H1 (cell line): ENCODE data around the gene RALGAPB. TPM values are rescaled to one million over a fixed set of nuclear protein-coding genes. Genes with fewer than 3 reads are reported as not detected.

Source experiments
- CTCF ChIA-PET: fragments of 300-600 bp; sonication (Branson Sonifier 250); formaldehyde crosslinking; loops from one replicate; lab custom pipeline; 2021; ENCODE audit not compliant: partially characterized antibody; lab: Charles Lee
- POLR2A ChIA-PET: fragments of 300-600 bp; sonication (Branson Sonifier 250); formaldehyde crosslinking; loops from one replicate; lab custom pipeline; 2021; ENCODE audit warnings: inconsistent platforms; ENCODE audit not compliant: partially characterized antibody; lab: Charles Lee
- DNase-seq, 2 experiments: peaks; one replicate each; pipeline versions ENCODE4 v3.0.0 to v3.0.0-alpha.2; 2010 to 2022; ENCODE audit warnings: low spot score in 2 of 2, low read depth in 1 of 2, mixed read lengths in 1 of 2
- FAIRE-seq: peaks from 2 replicates; lab custom pipeline; 2011; peaks lifted over from hg19 to GRCh38; lab: Jason Lieb, UNC
- H2AFZ ChIP-seq: 2 replicates; pipeline ENCODE4 v1.8.1; 2012; ENCODE audit warnings: low read length, inconsistent platforms
- H2AK5ac ChIP-seq: 2 replicates; pipeline ENCODE4 v1.6.1; 2013; ENCODE audit warnings: low read depth, low read length
- H2BK120ac ChIP-seq: replicated peaks from 2 replicates; pipeline ENCODE3; 2013; ENCODE audit warnings: low read depth, low read length, inconsistent platforms
- H2BK12ac ChIP-seq: 2 replicates; pipeline ENCODE4 v1.6.1; 2013; ENCODE audit warnings: low read depth, low read length
- H2BK15ac ChIP-seq: 2 replicates; pipeline ENCODE4 v1.6.1; 2013; ENCODE audit warnings: low read length
- H2BK20ac ChIP-seq: 2 replicates; pipeline ENCODE4 v1.6.1; 2013; ENCODE audit warnings: low read length
- H2BK5ac ChIP-seq: 2 replicates; pipeline ENCODE4 v1.6.1; 2013; ENCODE audit warnings: low read depth, low read length
- H3K14ac ChIP-seq: 2 replicates; pipeline ENCODE4 v1.6.1; 2013; ENCODE audit warnings: inconsistent platforms; ENCODE audit not compliant: insufficient read length
- H3K18ac ChIP-seq: 2 replicates; pipeline ENCODE4 v1.6.1; 2013; ENCODE audit warnings: low read length; ENCODE audit errors: extremely low read depth
- H3K23ac ChIP-seq: 2 replicates; pipeline ENCODE4 v1.6.1; 2013; ENCODE audit warnings: inconsistent platforms; ENCODE audit not compliant: insufficient read length
- H3K23me2 ChIP-seq: 2 replicates; pipeline ENCODE4 v1.6.1; 2013; ENCODE audit warnings: low read depth, low read length
- H3K27ac ChIP-seq: 2 replicates; pipeline ENCODE4 v1.6.1; 2011; ENCODE audit warnings: low read depth, low read length, inconsistent platforms
- H3K27me3 ChIP-seq, 4 experiments: replicated peaks in 1 of 4; 1 replicate in 1 of 4; 2 replicates in 3 of 4; pipeline versions ENCODE4 v1.6.1 to v1.8.1; 2011 to 2013; ENCODE audit warnings: low read length in 3 of 4, mild to moderate bottlenecking in 3 of 4, inconsistent platforms in 2 of 4, mixed read lengths in 2 of 4, moderate library complexity in 1 of 4; ENCODE audit not compliant: control insufficient read depth in 3 of 4, insufficient read depth in 3 of 4; ENCODE audit errors: extremely low read depth in 1 of 4
- H3K36me3 ChIP-seq, 4 experiments: 2 replicates each; pipeline versions ENCODE4 v1.6.1 to v1.8.1; 2011 to 2013; ENCODE audit warnings: mild to moderate bottlenecking in 4 of 4, low read length in 3 of 4, moderate library complexity in 2 of 4, control low read depth in 1 of 4, inconsistent platforms in 1 of 4; ENCODE audit not compliant: insufficient read depth in 4 of 4, control insufficient read depth in 2 of 4
- H3K4ac ChIP-seq: replicated peaks from 2 replicates; pipeline ENCODE3; 2013; ENCODE audit warnings: low read length, low read depth, mixed read lengths, inconsistent platforms; ENCODE audit not compliant: insufficient read length
- H3K4me1 ChIP-seq, 4 experiments: replicated peaks in 1 of 4; 1 replicate in 1 of 4; 2 replicates in 3 of 4; pipeline versions ENCODE4 v1.6.1 to v1.8.1; 2011 to 2013; ENCODE audit warnings: low read length in 3 of 4, inconsistent platforms in 2 of 4, mixed read lengths in 1 of 4; ENCODE audit not compliant: insufficient read depth in 4 of 4, control insufficient read depth in 3 of 4
- H3K4me2 ChIP-seq, 2 experiments: 2 replicates each; pipeline versions ENCODE4 v1.6.1 to v1.8.1; 2011 to 2013; ENCODE audit warnings: low read depth in 2 of 2, low read length in 2 of 2, control low read depth in 1 of 2, inconsistent platforms in 1 of 2, mild to moderate bottlenecking in 1 of 2; ENCODE audit not compliant: insufficient read depth in 1 of 2
- H3K4me3 ChIP-seq, 4 experiments: fragments of 200-600, 300-600 bp in 1 of 4; sonication (generic), shearing (Covaris generic), sonication (Bioruptor Twin) in 1 of 4; 2 replicates each; pipeline versions ENCODE4 v1.5.1 to v1.8.1; 2011 to 2016; ENCODE audit warnings: low read length in 4 of 4, low read depth in 3 of 4, control low read depth in 2 of 4, inconsistent platforms in 2 of 4, mild to moderate bottlenecking in 2 of 4, mixed read lengths in 1 of 4, moderate library complexity in 1 of 4; ENCODE audit not compliant: insufficient read depth in 2 of 4; ENCODE audit errors: extremely low read depth in 1 of 4
- H3K56ac ChIP-seq: replicated peaks from 2 replicates; pipeline ENCODE3; 2013; ENCODE audit warnings: low read depth, mild to moderate bottlenecking, mixed read lengths, low read length, inconsistent platforms; ENCODE audit not compliant: insufficient read length
- H3K79me1 ChIP-seq: 2 replicates; pipeline ENCODE4 v1.6.1; 2013; ENCODE audit warnings: low read depth, low read length, control low read depth
- H3K79me2 ChIP-seq, 2 experiments: 2 replicates each; pipeline versions ENCODE4 v1.6.1 to v1.8.1; 2012 to 2013; ENCODE audit warnings: low read length in 2 of 2, mild to moderate bottlenecking in 2 of 2, inconsistent platforms in 1 of 2; ENCODE audit not compliant: insufficient read depth in 2 of 2, control insufficient read depth in 1 of 2
- H3K9ac ChIP-seq, 4 experiments: replicated peaks in 1 of 4; 1 replicate in 1 of 4; 2 replicates in 3 of 4; pipeline versions ENCODE4 v1.6.1 to v1.8.1; 2011 to 2013; ENCODE audit warnings: low read depth in 3 of 4, low read length in 3 of 4, control low read depth in 2 of 4, mild to moderate bottlenecking in 2 of 4, moderate library complexity in 2 of 4, inconsistent platforms in 1 of 4; ENCODE audit errors: extremely low read depth in 1 of 4
- H3K9me3 ChIP-seq, 2 experiments: 2 replicates each; pipeline versions ENCODE4 v1.6.1 to v1.8.1; 2012 to 2013; ENCODE audit warnings: mild to moderate bottlenecking in 2 of 2, moderate library complexity in 2 of 2, control low read depth in 1 of 2, inconsistent platforms in 1 of 2, low read depth in 1 of 2, low read length in 1 of 2, mixed read lengths in 1 of 2; ENCODE audit not compliant: insufficient read depth in 2 of 2
- H4K20me1 ChIP-seq, 2 experiments: replicated peaks in 1 of 2; 2 replicates each; pipeline versions ENCODE3 to v1.8.1; 2011 to 2013; ENCODE audit warnings: inconsistent platforms in 2 of 2, low read length in 2 of 2, mild to moderate bottlenecking in 1 of 2; ENCODE audit not compliant: insufficient read depth in 2 of 2, control insufficient read depth in 1 of 2
- H4K5ac ChIP-seq: 2 replicates; pipeline ENCODE4 v1.6.1; 2013; ENCODE audit warnings: low read length, low read depth, mixed read lengths, inconsistent platforms; ENCODE audit not compliant: insufficient read length
- H4K8ac ChIP-seq: 2 replicates; pipeline ENCODE4 v1.8.0; 2013; ENCODE audit warnings: mild to moderate bottlenecking, moderate library complexity, low read length, inconsistent platforms; ENCODE audit not compliant: insufficient read depth; ENCODE audit errors: extremely low read depth
- H4K91ac ChIP-seq: replicated peaks from 2 replicates; pipeline ENCODE3; 2013; ENCODE audit warnings: low read length, mixed read lengths, inconsistent platforms; ENCODE audit not compliant: insufficient read length
- CBX8 ChIP-seq: fragments of 300-800, 300-1000 bp; sonication (generic); IDR thresholded peaks from 2 replicates; pipeline ENCODE4 v1.7.1; 2016; ENCODE audit warnings: low read depth, low read length, borderline replicate concordance
- CTBP2 ChIP-seq: IDR thresholded peaks from 2 replicates; pipeline ENCODE4 v1.7.0; 2011; ENCODE audit warnings: borderline replicate concordance, mild to moderate bottlenecking, moderate library complexity, mixed read lengths, low read length; ENCODE audit not compliant: insufficient read depth, insufficient read length
- EZH2 ChIP-seq: fragments of 200-600 bp; sonication (generic); IDR thresholded peaks from 2 replicates; pipeline ENCODE4 v1.7.1; 2012; ENCODE audit warnings: low read depth, mild to moderate bottlenecking, moderate library complexity, low read length, inconsistent platforms; ENCODE audit not compliant: severe bottlenecking
- GTF2F1 ChIP-seq: IDR thresholded peaks from 2 replicates; pipeline ENCODE4 v1.6.1; 2012; ENCODE audit warnings: low read depth, low read length, improper control_type of control experiment, borderline replicate concordance
- HDAC2 ChIP-seq, 2 experiments: fragments of 300-600 bp in 1 of 2; sonication (generic) in 1 of 2; IDR thresholded peaks; 2 replicates each; pipeline ENCODE4 v1.6.1; 2011 to 2012; ENCODE audit warnings: low read depth in 2 of 2, low read length in 2 of 2, mild to moderate bottlenecking in 2 of 2, moderate library complexity in 2 of 2, borderline replicate concordance in 1 of 2, inconsistent platforms in 1 of 2
- JUN ChIP-seq: IDR thresholded peaks from 2 replicates; pipeline ENCODE4 v1.6.1; 2011; ENCODE audit warnings: low read depth, mild to moderate bottlenecking, improper control_type of control experiment, low read length
- KDM1A ChIP-seq: fragments of 200-600, 300-600 bp; sonication (generic); IDR thresholded peaks from 2 replicates; pipeline ENCODE4 v1.7.1; 2016; ENCODE audit warnings: mild to moderate bottlenecking, low read length, borderline replicate concordance
- NANOG ChIP-seq: IDR thresholded peaks from 2 replicates; pipeline ENCODE4 v1.6.1; 2011; ENCODE audit warnings: low read length, low read depth, mild to moderate bottlenecking, inconsistent platforms; ENCODE audit not compliant: insufficient read depth, poor library complexity, severe bottlenecking
- RFX5 ChIP-seq: IDR thresholded peaks from 2 replicates; pipeline ENCODE4 v1.6.1; 2011; ENCODE audit warnings: low read depth, low read length, improper control_type of control experiment, borderline replicate concordance
- RNF2 ChIP-seq: fragments of 200-900, 300-1000 bp; sonication (generic); IDR thresholded peaks from 2 replicates; pipeline ENCODE4 v1.7.1; 2016; ENCODE audit warnings: borderline replicate concordance, low read depth, mild to moderate bottlenecking, antibody characterized with exemption, low read length; ENCODE audit not compliant: poor library complexity, severe bottlenecking; ENCODE audit errors: missing control alignments
- SIN3A ChIP-seq, 2 experiments: IDR thresholded peaks in 1 of 2; conservative IDR thresholded peaks in 1 of 2; 2 replicates each; pipeline ENCODE4 v1.6.1; 2011 to 2012; ENCODE audit warnings: low read length in 2 of 2, improper control_type of control experiment in 1 of 2, low read depth in 1 of 2, mild to moderate bottlenecking in 1 of 2
- SIX5 ChIP-seq: IDR thresholded peaks from 2 replicates; pipeline ENCODE4 v1.6.1; 2011; ENCODE audit warnings: mild to moderate bottlenecking, low read depth, low read length
- TEAD4 ChIP-seq: IDR thresholded peaks from 2 replicates; pipeline ENCODE4 v1.6.1; 2012; ENCODE audit warnings: low read depth, low read length, inconsistent platforms, mixed read lengths
- WGBS, 2 experiments: shearing (Covaris generic) in 1 of 2; methylation state at CpG; one replicate each; pipeline versions ENCODE4 v1.1.6 to v1.1.7; 2013 to 2015; ENCODE audit warnings: low lambda C conversion rate in 2 of 2, mixed read lengths in 2 of 2, inconsistent platforms in 1 of 2, low coverage in 1 of 2, missing lambda C conversion rate in 1 of 2; ENCODE audit not compliant: insufficient replicate concordance in 2 of 2, insufficient coverage in 1 of 2, insufficient read length in 1 of 2; ENCODE audit errors: extremely low coverage in 1 of 2, missing lambda C conversion rate in 1 of 2; 5-methylcytosine and 5-hydroxymethylcytosine counted together
- polyA plus RNA-seq, 7 experiments: library from polyadenylated mRNA; depleted of rRNA in 3 of 7; stranded (reverse) in 5 of 7; unstranded in 2 of 7; fragments of >200 nt in 5 of 7; fragments of 200-250 nt in 2 of 7; gene quantifications; 1 replicate in 5 of 7; 2 replicates in 1 of 7; 4 replicates in 1 of 7; pipeline versions ENCODE4 v1.2.1 to v1.2.3, GENCODE V29; 2011 to 2013; ENCODE audit warnings: missing spikeins in 2 of 7, mixed read lengths in 2 of 7
- total RNA-seq: library from RNA; stranded (reverse); fragmentation: NEBNext Ultra II Directional; extraction: Animal tissue kit (Norgen Biotek cat#: 25700); gene quantifications from 2 replicates; pipeline ENCODE4 v1.2.1, GENCODE V29; 2021

Gene RALGAPB
- total and polyA plus RNA-seq, 2 of the 8 experiments (the other 6 are each of a cell fraction or from before 2014, with no cell fraction given) = 10.6 to 35.1 TPM

DNA sequence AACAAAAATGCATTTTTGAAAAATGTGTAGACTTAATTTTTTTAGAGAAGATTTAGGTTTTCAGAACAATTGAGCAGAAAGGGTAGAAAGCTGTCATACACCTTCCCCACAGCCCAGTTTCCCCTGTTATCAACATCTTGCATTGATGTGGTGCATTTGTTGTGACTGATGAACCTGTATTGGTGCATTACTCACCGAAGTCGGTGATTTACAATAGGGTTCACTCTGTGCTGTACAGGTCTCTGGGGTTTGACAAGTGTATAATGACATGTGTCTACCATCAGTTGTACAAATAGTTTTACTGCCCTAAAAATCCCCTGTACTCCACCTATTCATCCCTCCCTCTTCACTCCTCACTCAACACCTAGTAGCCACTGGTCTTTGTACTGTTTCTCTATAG is 84.5 kb downstream of the RALGAPB start:
- POLR2A ChIA-PET = no interaction called here
- Histone ChIP-seq H3K23me2 (no peaks in the 10 kb centered on the region), H3K9ac (no peak overlapping the region), H3K18ac (no peak overlapping the region), H4K91ac (no peak overlapping the region), H3K27me3 (no peaks in the 10 kb centered on the region), H2BK120ac (no peak overlapping the region), H3K79me1 (no peaks in the 10 kb centered on the region), H2BK5ac (no peak overlapping the region), H3K4me3 (no peak overlapping the region), H3K4me2 (no peak overlapping the region), H3K4me1 (no peaks in the 10 kb centered on the region), H3K23ac (no peak overlapping the region), H2BK12ac (no peak overlapping the region), H4K8ac (no peak overlapping the region), H3K56ac (no peak overlapping the region), H3K14ac (no peak overlapping the region), H2BK20ac (no peak overlapping the region), H3K79me2 (no peaks in the 10 kb centered on the region), H3K27ac (no peak overlapping the region), H2AFZ (no peak overlapping the region), H4K5ac (no peak overlapping the region), H3K36me3 (peaks cover 2 to 25% (median 14%) of the 10 kb centered on the region in 4 experiments; a peak in 7 of 8 replicates), H3K4ac (no peak overlapping the region), H3K9me3 (no peaks in the 10 kb centered on the region), H2BK15ac (no peak overlapping the region), H4K20me1 (peaks cover 0 to 2% of the 10 kb centered on the region in 2 experiments), H2AK5ac (no peak overlapping the region)
- no peak for FAIRE-seq
- no peak for DNase-seq
- CTCF ChIA-PET = no interaction called here
- WGBS, 2 experiments = 81% methylated on average over 2 of the region's 2 CpGs; no CpG with 5 or more reads in 1 of the 2 experiments
- TF ChIP-seq RNF2 = no peak
- TF ChIP-seq RFX5 = no peak
- TF ChIP-seq SIX5 = no peak
- TF ChIP-seq JUN = no peak
- no peak for TF ChIP-seq CTBP2
- TF ChIP-seq KDM1A = no peak
- TF ChIP-seq EZH2 = no peak
- no peak for TF ChIP-seq NANOG
- TF ChIP-seq CBX8 = no peak
- no peak for TF ChIP-seq SIN3A (conservative IDR thresholded peaks at IDR 0.05 in 1 of 2, IDR thresholded peaks at IDR 0.05 in 1 of 2; ENCODE audit: low read depth in 1 of 2, low read length in 2 of 2)
- TF ChIP-seq HDAC2 (IDR thresholded peaks at IDR 0.05; ENCODE audit: borderline replicate concordance in 1 of 2, low read depth in 2 of 2, low read length in 2 of 2) = no peak
- TF ChIP-seq TEAD4 = no peak
- TF ChIP-seq GTF2F1 = no peak
